Right lung (tissue), 5 donors: Measurements from ENCODE around the gene TSPAN4. TPM values are rescaled to one million over a fixed set of nuclear protein-coding genes. Genes with fewer than 3 reads are reported as not detected.

ENCODE experiments used
- DNase-seq, 2 donors: peaks; one replicate each; pipeline ENCODE4 v3.0.0-alpha.2; 2013
- polyA plus RNA-seq, 5 donors: library from polyadenylated mRNA; unstranded; fragments of 120-200 nt; gene quantifications; one replicate each; pipeline versions ENCODE4 v1.2.1 to v1.2.3, GENCODE V29; 2013; ENCODE audit warnings: inconsistent platforms in 1 of 5, low replicate concordance in 1 of 5; ENCODE audit not compliant: insufficient read length in 5 of 5, insufficient read depth in 1 of 5

Gene TSPAN4
- polyA plus RNA-seq, 5 donors = 42.4 to 94.6 (median 63.9) TPM

DNA sequence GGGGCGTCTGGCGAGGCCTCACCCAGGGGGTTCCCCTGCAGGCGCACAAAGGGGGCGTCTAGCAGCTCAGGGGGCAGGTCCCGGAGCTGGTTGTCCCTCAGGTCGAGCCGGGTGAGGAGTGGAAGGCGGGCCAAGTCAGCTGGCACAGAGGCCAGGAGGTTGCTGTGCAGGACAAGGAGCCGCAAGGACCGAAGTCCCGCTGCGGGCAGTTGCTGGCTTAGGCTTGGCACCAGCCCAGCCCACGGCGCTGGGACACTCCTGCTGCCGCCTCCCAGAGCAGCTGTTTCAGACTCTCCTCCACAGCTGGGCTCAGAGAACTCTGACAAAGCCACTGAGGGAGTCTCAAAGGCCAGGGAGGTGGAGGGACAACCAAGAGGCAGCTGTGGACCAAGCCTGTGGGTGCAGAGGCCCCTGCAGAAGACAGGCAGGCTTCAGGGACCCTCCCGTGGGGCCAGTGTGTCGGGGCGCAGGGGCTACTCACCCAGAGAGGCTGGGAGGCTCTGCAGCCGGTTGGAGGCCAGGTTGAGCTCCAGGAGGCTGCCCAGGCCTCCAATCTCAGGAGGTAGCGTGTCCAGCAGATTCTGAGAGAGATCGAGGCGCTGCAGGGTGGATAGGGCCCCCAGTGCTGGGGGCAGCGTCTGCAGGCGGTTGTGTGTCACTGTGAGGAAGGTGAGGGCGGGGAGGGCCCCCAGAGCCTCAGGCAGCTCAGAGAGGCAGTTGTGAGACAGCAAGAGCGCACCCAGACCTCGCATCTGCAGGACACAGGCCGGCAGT is 39.8 kb upstream of the TSPAN4 start:
- no peak for DNase-seq

DNA sequence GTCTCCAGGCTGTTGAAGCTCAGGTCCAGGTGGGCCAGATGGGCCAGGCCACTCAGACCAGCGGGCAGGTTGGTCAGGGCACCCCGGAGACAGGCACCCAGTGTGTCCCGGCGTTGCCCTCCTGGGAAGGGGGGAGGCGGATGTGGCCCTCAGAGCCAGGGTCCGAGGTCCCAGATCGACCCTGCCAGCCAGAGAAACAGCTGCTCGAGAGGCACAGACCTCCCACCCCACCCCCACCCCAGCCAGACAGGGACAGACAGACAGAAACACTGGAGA is 39.2 kb upstream of the TSPAN4 start:
- no peak for DNase-seq

DNA sequence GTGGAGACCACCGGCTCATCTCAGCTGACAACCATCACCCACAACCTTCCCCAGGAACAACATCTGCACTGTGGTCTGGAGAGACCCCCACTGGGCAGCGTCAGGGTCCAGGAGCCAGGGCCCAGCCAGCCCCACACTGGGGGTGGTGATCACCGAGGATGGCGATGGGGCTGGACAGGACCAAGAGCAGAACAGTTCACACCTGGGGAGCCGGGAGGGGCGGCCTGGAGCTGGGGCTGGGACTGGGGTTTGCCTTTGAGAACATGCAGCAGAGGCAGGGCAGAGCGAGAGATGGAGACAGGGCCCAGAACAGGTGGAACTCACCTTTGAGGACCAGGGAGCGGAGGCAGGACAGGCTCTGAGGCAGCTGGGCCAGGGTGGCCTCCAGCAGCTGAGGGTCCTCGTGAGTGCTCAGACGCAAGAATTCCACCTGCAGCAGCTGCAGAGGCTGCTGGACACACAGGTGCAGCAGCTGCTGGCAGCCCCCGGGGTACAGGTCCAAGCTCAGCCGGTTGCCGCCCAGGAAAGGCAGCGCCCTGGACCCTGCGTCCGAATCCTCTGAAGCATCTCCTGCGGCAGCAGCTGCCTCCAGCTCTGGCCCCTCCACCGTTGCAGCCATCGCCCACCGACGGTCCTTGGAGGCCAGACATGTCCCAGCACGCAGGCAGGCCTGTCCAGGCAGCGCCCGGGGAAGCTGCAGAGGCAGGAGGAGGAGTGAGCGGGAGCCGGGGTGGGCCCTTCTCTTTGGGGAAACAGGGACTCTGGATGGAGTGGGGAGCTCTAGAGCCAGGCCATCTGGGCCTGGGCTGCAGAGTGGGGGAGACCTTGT is 38.7 kb upstream of the TSPAN4 start:
- DNase-seq = no peak

DNA sequence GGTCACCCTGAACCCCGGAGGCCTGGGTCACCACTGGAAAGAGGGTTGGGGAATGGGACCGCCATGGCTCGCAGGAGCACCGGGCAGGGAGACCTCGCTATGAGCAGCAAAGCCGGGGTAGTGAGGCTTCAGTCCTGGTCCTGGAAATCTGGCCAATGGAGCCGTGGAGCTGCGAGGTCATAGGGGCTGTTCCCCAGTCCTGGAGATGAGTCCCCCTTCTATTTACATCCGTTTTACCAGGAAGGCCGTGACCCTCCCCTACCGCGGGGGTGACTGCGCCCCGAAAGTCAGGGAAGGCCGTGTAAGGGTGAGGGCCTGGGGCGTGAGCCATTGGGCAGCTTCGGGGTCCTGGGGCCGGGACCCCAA is 38.1 kb upstream of the TSPAN4 start:
- no peak for DNase-seq

DNA sequence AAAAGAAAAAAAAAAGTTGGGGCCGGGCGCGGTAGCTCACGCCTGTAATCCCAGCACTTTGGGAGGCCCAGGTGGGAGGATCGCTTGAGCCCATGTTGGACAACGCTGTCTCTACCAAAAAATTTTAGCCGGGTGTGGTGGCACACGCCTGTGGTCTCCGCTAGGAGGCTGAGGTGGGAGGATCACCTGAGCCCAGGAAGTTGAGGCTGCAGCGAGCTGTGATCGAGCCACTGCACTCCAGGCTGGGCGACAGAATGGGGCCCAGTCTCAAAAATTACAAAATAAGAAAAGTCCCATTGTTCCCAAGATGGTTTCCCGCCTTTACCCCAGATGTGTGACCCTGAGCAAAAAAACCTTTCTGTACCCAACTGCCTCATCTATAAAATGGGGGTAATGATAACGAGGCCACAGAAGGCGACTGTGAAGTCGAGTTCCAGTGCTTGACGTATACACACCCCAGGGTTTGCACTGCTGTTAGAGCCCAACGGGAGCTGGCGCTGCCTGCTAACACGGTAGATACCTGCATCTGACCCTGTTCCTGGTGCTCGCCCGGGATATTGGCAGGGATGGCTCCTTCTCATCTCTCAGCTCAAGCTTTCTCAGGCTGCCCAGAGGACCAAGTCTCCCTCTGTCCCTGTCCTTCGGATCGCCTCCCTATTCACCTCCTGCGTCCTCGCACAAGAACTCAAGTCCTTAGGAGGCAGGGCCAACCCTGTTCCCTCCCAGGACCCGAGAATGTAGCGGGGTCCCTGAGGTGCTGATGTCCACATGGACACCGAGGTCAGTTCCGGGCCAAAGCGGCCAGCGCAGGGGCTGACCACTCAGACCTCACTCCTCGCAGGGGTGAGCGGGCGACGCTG is 34.0 kb upstream of the TSPAN4 start:
- DNase-seq = no peak

DNA sequence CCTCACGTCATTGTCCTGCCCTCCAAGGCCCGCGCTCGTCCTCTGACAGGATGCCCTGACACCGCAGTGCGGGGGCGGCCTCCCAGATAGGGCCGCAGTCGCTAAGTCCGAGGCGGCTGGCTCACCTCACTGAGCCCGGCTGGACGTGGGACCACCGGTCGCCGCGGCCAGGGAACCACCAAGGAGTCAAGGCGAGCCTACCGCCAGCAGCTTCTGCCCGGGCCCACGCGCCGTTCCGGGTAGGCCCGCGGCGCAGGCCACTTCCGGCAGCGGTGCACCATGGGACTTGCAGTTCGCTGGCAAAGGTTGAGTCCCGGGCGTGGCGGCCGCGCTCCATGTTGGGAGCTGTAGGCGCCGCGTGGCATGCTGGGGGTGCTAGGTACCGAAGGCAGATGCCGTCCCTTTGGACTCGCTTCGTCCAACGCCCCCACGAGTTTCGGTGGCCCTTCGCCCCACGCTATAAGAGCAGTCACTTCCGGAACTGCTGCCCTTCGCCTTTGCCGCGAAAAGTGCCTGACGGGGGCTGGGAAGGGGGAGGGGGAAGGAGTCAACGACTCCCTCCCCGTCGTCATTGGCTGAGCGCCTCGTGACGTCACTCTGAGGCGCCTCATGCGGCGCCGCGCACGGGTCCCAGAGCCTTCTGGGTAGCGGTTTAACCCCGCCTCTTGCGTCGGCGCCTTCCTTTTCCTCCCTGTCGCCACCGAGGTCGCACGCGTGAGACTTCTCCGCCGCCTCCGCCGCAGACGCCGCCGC is 33.2 kb upstream of the TSPAN4 start, which contains the start of gene RPLP2:
TSS of gene RPLP2 (plus strand) at position 681 of the 753 bp plus-strand sequence. CDS start 268 bp downstream, outside the sequence.
- DNase-seq = peak; percentile 99

DNA sequence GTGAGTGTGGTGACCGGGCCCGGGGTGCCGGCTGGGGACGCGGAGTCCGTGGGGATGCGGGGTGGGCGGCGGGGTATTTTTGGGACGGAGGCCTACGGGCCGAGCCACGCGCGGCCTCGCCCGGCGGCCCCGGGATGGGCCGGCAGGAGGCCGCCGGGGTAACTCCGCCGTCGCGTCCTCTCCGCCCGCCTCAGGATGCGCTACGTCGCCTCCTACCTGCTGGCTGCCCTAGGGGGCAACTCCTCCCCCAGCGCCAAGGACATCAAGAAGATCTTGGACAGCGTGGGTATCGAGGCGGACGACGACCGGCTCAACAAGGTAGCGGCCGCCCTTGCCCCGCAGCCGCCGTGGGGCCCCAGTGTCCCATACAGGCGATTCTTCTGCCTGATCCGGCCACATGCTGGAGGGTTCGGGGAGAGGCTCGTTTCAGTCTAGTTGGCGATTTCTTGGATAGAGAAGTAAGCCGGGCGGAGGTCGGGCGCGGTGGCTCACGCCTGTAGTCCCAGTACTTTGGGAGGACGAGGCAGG is 32.5 kb upstream of the TSPAN4 start:
- DNase-seq = no peak

DNA sequence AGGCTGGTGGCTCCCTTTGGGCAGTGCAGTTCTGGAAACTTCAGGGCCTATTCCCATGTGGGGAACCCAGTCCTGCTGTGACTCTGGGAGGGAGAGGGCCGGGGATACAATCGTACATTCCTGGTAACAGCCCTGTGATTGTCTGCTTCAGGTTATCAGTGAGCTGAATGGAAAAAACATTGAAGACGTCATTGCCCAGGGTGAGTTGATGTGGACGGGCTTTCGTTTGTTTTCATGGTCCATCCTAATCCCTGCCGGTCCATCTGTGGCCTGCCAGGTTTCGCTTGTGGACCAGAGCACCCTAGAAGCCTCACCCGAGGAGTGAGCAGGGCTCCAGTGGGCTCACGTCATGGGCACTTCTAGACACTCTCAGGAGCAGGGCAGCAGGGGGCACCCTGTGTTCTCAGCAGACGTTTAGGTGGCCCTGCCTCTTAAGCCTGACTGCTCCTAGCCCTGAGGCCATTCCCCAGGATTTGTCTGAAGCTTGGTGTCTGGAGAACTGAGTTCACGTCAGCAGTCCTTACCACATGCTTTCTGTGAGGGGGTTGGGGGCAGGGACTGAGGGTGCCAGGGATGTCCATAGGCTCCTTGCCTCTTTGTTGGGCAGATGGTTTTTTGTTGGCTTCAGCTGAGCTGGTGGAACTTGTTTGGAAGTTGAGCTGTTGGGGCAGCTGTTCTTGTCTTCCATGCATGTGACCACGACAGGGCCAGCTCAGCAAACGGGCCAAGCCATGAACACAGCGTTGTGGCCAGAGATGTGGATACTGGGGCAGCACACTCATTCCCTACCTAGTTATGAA is 31.0 kb upstream of the TSPAN4 start:
- no peak for DNase-seq

DNA sequence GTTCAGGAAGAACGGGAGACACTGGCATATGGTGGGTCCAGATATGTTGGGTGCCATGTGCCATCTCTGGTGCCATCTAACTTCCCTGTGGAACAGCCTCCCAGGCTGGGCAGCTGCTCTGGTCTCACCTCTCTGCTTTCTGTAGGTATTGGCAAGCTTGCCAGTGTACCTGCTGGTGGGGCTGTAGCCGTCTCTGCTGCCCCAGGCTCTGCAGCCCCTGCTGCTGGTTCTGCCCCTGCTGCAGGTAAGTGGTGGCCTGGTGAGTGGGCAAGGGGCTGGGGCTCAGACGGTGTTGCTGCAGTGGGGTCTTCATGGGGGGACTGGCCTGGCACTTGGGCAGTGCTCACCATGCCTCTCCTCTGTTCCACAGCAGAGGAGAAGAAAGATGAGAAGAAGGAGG is 30.3 kb upstream of the TSPAN4 start:
- no peak for DNase-seq

DNA sequence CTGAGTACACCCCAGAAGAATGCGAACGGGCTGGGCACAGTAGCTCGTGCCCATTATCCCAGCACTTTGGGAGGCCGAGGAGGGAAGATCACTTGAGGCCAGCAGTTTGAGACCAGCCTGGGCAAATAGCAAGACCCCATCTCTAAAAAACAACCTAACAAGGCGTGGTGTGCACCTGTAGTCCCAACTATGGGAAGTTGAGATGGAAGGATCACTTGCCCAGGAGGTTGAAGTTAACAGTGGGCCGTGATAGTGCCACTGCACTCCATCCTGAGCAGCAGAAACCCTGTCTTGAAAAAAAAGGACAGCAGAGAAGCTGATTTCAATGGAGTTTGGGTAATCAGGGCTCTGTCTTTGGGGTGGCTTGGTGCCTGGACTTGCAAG is 29.6 kb upstream of the TSPAN4 start:
- no peak for DNase-seq

DNA sequence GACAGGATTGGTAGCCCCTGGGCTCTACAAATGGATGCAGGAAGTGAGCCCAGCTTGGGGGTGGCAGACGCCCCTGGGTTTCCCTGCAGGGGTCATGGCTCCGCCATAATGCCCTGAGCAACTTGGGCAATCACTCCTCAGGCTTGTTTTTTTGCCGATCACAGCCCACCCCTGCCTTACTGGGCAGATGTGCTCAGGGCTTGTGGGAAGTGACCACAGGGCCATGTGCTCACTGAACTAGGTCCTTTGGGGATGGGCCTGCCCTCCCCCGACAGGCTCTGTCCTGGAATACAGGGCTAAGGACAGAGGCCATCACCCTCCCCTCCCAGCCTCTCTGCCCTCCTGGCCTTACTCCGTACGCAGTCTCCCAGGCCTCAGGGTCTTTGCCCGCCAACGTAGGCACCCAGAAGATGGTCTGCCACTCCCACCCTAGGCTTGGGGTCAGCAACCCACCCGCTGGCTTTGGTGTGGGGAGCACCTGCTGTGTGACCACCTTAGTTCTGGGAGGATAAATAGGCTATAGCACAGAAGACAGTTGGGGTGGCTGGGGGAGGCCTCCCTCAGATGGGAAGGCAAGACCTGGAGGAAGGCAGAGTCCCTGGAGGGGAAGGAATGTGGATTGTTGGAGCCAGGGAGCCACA is 29.1 kb upstream of the TSPAN4 start:
- DNase-seq = no peak

DNA sequence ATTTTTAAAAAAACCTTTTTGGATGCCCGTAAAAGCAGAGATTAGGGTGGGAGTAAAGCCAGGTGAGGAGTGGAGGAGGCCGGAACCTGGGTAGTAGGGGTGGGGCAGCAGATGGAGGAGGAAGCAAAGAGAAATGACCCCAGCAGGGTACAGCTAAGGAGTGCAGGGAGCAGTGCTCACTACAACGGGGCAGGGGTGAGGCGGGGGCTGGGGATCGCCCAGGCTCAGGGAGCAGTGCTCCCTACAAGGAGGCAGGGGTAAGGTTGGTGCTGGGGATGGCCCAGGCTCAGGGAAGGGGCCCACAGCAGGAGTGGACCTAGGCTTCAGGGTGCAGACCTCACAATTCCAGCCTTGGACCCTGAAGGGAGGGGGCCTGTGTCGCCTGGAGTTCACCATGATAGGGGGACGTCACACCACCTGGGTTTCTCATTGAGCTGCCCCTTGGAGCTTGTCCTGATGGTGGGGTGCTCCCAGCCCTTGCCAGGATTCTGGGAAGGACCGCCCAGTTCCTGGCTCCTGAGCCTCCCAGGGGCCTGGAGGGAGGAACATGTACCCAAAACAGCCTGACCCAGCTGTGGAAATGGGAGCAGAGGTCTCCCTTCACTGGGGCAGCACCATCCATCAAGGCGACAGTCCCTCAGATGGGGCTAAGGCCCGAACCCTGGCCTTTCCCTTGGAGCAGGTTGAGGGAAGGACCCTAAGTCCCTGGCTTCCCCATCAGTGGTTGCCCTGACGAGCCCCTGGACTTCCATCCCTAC is 26.8 kb upstream of the TSPAN4 start:
- DNase-seq = no peak

DNA sequence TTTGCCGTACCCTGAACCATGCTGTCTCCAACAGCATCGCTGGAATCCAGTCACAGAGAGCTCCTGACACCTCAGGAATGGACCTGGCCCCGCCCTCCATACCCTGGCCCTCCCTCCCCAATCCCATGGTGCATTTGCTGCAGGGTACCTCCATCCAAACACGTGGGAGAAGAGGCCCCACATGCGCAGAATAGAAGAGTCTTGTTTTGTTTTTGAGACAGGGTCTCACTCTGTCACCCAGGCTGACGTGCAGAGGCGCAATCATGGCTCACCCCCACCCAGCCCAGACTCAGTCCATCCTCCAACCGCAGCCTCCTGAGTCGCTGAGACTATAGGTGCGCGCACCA is 26.2 kb upstream of the TSPAN4 start:
- no peak for DNase-seq

DNA sequence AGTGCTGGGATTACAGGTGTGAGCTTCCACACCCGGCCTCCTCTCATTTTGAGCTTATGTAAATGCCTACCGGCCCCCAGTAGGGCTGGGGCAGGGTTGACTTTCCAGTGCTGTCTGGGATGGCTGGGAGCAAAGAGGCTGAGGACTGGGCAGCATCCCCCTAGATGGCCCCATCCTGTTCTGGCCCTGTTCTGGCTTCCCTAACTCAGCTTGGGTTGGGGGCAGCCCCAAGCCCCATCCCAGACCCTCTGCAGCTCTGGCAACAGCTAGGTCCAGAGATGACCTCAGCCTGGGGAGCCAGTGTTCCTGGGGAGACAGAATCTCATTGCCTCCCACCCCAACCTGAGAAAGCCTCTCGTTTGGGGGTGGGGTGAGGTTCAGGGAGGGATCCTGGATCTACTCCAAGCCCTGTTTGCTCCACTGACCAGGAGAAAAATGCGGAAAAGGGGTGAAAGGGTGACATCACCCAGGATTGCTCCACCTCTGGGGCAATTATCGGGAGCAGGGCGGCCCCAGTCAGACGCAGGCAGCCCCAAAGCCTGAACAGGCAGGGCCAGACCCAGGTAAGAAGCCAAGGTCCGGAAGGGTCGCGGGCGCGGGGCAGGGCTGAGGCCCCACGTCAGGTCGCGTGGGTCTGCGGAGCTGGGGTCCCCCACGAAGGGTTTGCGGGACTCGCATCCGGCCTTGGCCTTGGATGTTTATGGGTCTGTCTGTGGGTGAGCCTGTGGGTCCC is 24.1 kb upstream of the TSPAN4 start, which contains the start of gene PNPLA2:
TSS of gene PNPLA2 (plus strand) at position 519 of the 733 bp plus-strand sequence. CDS start 805 bp downstream, outside the sequence.
- no peak for DNase-seq

DNA sequence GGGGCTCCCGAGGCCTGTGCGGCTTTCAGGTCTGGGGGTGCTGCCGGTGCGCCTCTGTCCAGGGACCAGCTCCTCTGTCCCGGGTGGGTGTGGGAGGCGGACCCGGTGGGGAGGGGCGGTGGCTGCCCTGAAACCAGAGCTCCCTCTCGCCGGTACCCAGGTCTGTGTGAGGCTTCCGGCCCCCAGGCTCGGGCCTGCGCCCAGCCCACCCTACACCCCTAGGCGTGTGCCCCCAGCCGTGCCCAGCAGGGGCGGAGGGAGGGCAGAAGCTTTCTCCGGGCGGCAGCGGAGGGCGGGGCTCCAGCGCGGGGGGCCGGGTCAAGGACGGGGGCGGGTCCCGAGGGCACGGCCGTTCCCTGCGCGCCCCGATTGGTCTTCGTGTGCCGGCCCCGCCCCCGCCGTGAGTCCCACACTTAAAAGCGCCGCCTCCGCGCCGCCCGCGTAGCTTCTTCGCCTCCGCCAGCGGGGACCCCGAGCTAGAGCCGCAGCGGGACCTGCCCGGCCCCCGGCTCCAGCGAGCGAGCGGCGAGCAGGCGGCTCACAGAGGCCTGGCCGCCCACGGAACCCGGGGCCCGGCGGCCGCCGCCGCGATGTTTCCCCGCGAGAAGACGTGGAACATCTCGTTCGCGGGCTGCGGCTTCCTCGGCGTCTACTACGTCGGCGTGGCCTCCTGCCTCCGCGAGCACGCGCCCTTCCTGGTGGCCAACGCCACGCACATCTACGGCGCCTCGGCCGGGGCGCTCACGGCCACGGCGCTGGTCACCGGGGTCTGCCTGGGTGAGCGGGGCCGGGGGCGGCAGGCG is 23.3 kb upstream of the TSPAN4 start:
- DNase-seq = peak; percentile 85 to 88

DNA sequence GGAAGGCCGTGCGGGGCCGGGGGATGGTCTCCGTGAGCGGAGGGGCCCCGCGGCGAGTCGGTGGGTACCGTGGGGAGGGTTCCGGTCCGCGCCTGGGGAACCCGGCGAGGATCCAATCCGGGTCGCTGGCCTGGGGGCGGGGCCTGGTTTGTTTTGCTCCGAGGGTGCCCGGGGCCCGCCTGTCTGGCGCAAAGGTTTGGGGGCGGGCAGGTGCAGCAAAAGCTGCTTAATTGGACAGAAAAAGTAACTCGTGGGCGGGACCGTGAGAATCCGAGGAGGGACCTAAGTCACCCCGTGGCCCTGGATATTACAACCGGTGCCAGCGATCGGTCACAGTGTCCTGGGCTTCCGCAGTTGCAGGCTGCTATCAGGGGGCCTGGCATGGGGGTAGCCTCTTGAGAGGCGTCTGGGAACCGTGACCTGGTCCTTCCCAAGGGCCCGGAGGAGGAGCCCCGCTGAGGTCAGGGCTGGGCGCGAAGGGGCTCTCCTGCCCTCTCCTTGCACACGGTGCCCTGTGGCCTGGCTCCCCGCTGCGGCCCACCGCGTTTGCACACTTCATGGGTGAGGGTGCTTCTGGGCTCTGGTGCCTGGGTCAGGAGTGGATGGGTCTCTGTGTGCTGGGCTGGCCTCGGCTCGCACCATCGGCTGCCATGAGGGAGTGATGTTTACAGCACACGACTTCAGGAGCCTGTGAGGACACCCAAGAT is 22.6 kb upstream of the TSPAN4 start:
- no peak for DNase-seq
